A549 (cell line): ENCODE measurements around the gene YPEL4. TPM values are rescaled to one million over a fixed set of nuclear protein-coding genes. Genes with fewer than 3 reads are reported as not detected.
A peak's percentile ranks its signal among the peaks of the same experiment; 100 is the strongest.
"Not testable (repeated sequence)": the region's sequence is repeated elsewhere in the genome, so short reads cannot be mapped to it uniquely, and the experiment has no call there.

Experiments
- ATAC-seq, 2 experiments: fragments of 200-7000 bp in 1 of 2; fragments of >200 bp in 1 of 2; cut with Nextera tagmentation in 1 of 2; cut with Tn5 transposase in 1 of 2; 3 replicates each; pipeline versions ENCODE4 v1.8.0 to v1.9.1; 2018 to 2020; ENCODE audit warnings: mild to moderate bottlenecking in 1 of 2, moderate library complexity in 1 of 2
- CTCF ChIA-PET: fragments of 300-600 bp; sonication (Branson Sonifier 250); formaldehyde crosslinking; extraction: SDS; loops from one replicate; lab custom pipeline; 2021; ENCODE audit warnings: antibody characterized with exemption, inconsistent platforms; lab: Yijun Ruan, JAX
- POLR2A ChIA-PET: fragments of 350-600 bp; formaldehyde crosslinking; extraction: SDS; loops from one replicate; lab custom pipeline; 2021; ENCODE audit warnings: antibody characterized with exemption, inconsistent platforms; lab: Yijun Ruan, JAX
- DNase-seq, 2 experiments: peaks; one replicate each; pipeline versions ENCODE4 v3.0.0 to v3.0.0-alpha.2; 2011 to 2016; ENCODE audit warnings: low read depth in 1 of 2, low spot score in 1 of 2
- FAIRE-seq: peaks from 2 replicates; lab custom pipeline; 2011; peaks lifted over from hg19 to GRCh38; lab: Jason Lieb, UNC
- H3K27ac ChIP-seq, 2 experiments: fragments of >200 bp; sonication (Bioruptor Twin); formaldehyde crosslinking; 3 replicates each; pipeline ENCODE4 v1.5.1; 2016 to 2017
- H3K4me1 ChIP-seq: fragments of >200 bp; sonication (Bioruptor Twin); formaldehyde crosslinking; 3 replicates; pipeline ENCODE4 v1.6.1; 2016
- H3K4me2 ChIP-seq: fragments of >200 bp; sonication (Bioruptor Twin); formaldehyde crosslinking; 3 replicates; pipeline ENCODE4 v1.6.1; 2016
- H3K4me3 ChIP-seq: fragments of >200 bp; sonication (Bioruptor Twin); formaldehyde crosslinking; 3 replicates; pipeline ENCODE4 v1.5.1; 2016
- H3K9me3 ChIP-seq: fragments of >200 bp; sonication (Bioruptor Twin); formaldehyde crosslinking; 3 replicates; pipeline ENCODE4 v1.6.1; 2016
- CBX2 ChIP-seq: fragments of 200-600 bp; sonication (generic); IDR thresholded peaks from 2 replicates; pipeline ENCODE4 v1.6.1; 2016; ENCODE audit warnings: low read depth, mild to moderate bottlenecking, borderline replicate concordance
- CHD2 ChIP-seq: fragments of 150-350 bp; IDR thresholded peaks from 2 replicates; pipeline ENCODE4 v1.6.1; 2014; ENCODE audit warnings: low read length; ENCODE audit not compliant: partially characterized antibody
- CHD4 ChIP-seq: fragments of 200-600 bp; sonication (generic); IDR thresholded peaks from 2 replicates; pipeline ENCODE4 v1.6.1; 2016; ENCODE audit warnings: antibody characterized with exemption, mild to moderate bottlenecking, borderline replicate concordance
- EHF ChIP-seq: fragments of 250-450 bp; sonication (Bioruptor Pico); IDR thresholded peaks from 2 replicates; pipeline ENCODE4 v1.5.0; 2020; ENCODE audit warnings: mild to moderate bottlenecking
- EP300 ChIP-seq, 2 experiments: fragments of >200 bp; sonication (Bioruptor Twin); formaldehyde crosslinking; IDR thresholded peaks; 2 replicates in 1 of 2; 3 replicates in 1 of 2; pipeline ENCODE4 v1.6.1; 2016 to 2017
- HDAC2 ChIP-seq: fragments of 200-600 bp; sonication (generic); IDR thresholded peaks from 2 replicates; pipeline ENCODE4 v1.6.1; 2016
- HOXA7 ChIP-seq: fragments of 250-450 bp; sonication (Bioruptor Pico); IDR thresholded peaks from 2 replicates; pipeline ENCODE4 v1.5.0; 2020; ENCODE audit warnings: mild to moderate bottlenecking, moderate library complexity
- JUNB ChIP-seq: fragments of >200 bp; sonication (Bioruptor Twin); formaldehyde crosslinking; IDR thresholded peaks from 2 replicates; pipeline ENCODE4 v1.6.1; 2016
- MYC ChIP-seq: IDR thresholded peaks from 2 replicates; pipeline ENCODE4 v1.6.1; 2012; ENCODE audit warnings: mild to moderate bottlenecking, inconsistent platforms, low read length, improper control_type of control experiment, borderline replicate concordance
- RARB ChIP-seq: fragments of 250-450 bp; sonication (Bioruptor Pico); IDR thresholded peaks from 2 replicates; pipeline ENCODE4 v1.8.0; 2021; ENCODE audit warnings: mild to moderate bottlenecking, moderate library complexity
- RCOR1 ChIP-seq: fragments of 150-350 bp; IDR thresholded peaks from 2 replicates; pipeline ENCODE4 v1.6.1; 2014; ENCODE audit warnings: antibody characterized with exemption, low read length, low read depth
- RFX5 ChIP-seq: fragments of 450-650 bp; IDR thresholded peaks from 2 replicates; pipeline ENCODE4 v1.7.1; 2014; ENCODE audit warnings: antibody characterized with exemption, mild to moderate bottlenecking, moderate library complexity
- RNF2 ChIP-seq: fragments of 200-600 bp; sonication (generic); IDR thresholded peaks from 2 replicates; pipeline ENCODE4 v1.6.1; 2016; ENCODE audit warnings: low read depth, mild to moderate bottlenecking, antibody characterized with exemption, moderate library complexity, borderline replicate concordance
- SREBF2 ChIP-seq: fragments of 450-650 bp; IDR thresholded peaks from 2 replicates; pipeline ENCODE4 v1.6.1; 2014; ENCODE audit warnings: mild to moderate bottlenecking, moderate library complexity
- ZC3H11A ChIP-seq: fragments of 450-650 bp; IDR thresholded peaks from 2 replicates; pipeline ENCODE4 v1.6.1; 2014; ENCODE audit warnings: antibody characterized with exemption, mild to moderate bottlenecking
- ZNF302 ChIP-seq: fragments of 250-450 bp; sonication (Bioruptor Pico); IDR thresholded peaks from 2 replicates; pipeline ENCODE4 v1.9.0; 2021; ENCODE audit warnings: inconsistent platforms, mild to moderate bottlenecking, moderate library complexity
- WGBS: methylation state at CpG from one replicate; pipeline ENCODE4 v1.1.6; 2017; ENCODE audit errors: missing lambda C conversion rate; 5-methylcytosine and 5-hydroxymethylcytosine counted together
- polyA plus RNA-seq, 4 experiments: library from polyadenylated mRNA; depleted of rRNA in 3 of 4; stranded (reverse); fragments of >200 nt; fragmentation: RNase III in 1 of 4; extraction: RNeasy Plus Mini Kit Qiagen cat#74134 plus additional on column Dnase treatment in 1 of 4; gene quantifications; 2 replicates in 3 of 4; 3 replicates in 1 of 4; pipeline ENCODE4 v1.2.3, GENCODE V29; 2011 to 2017
- TF ChIP-seq, protein P1 (sequence below): fragments of >200 bp; sonication (Bioruptor Twin); formaldehyde crosslinking; IDR thresholded peaks from 3 replicates; pipeline ENCODE4 v1.6.1; 2016
- TF ChIP-seq, protein P2 (sequence below): IDR thresholded peaks from 2 replicates; pipeline ENCODE4 v1.6.1; 2012; ENCODE audit warnings: low read depth, borderline replicate concordance
- TF ChIP-seq, protein P3 (sequence below): fragments of 150-350 bp; IDR thresholded peaks from 2 replicates; pipeline ENCODE4 v1.6.1; 2014; ENCODE audit warnings: low read depth, mild to moderate bottlenecking, low read length

Gene YPEL4
- polyA plus RNA-seq, 2 of the 4 experiments (the other 2 are of a cell fraction): 0.04 to 0.06 TPM

DNA sequence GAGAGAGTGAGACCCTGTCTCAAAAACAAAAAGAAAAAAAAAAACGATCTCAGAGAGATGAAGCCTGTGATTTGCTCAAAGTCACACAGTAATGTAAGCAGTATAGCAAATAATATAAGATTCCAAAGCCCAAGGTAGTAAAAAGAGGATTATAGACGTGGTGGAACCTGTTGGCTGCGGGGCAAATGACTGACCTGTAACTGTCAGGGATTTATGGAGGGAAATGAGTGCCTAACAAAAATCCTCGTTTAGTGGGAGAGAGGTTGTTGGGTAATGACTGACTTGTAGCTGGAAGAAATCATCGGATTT is 7.1 kb upstream of the YPEL4 start:
- Histone ChIP-seq H3K27ac (peak overlapping the region; percentile 63 to 81), H3K4me2 (peak overlapping the region; percentile 86), H3K4me1 (peaks cover 11% of the 10 kb centered on the region; the same call in 1 of the 3 replicates), H3K4me3 (peak overlapping the region; percentile 63), H3K9me3 (no peaks in the 10 kb centered on the region)
- TF ChIP-seq RNF2: no peak
- TF ChIP-seq, protein P1, sequence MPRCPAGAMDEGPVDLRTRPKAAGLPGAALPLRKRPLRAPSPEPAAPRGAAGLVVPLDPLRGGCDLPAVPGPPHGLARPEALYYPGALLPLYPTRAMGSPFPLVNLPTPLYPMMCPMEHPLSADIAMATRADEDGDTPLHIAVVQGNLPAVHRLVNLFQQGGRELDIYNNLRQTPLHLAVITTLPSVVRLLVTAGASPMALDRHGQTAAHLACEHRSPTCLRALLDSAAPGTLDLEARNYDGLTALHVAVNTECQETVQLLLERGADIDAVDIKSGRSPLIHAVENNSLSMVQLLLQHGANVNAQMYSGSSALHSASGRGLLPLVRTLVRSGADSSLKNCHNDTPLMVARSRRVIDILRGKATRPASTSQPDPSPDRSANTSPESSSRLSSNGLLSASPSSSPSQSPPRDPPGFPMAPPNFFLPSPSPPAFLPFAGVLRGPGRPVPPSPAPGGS: no peak
- 18% methylated on average over 5 of the region's 5 CpGs for WGBS
- ATAC-seq (peak in 1 of 2 experiments; percentile 7; a peak in 1 of 6 replicates), DNase-seq (no peak), FAIRE-seq (no peak)
- ChIA-PET CTCF (interaction anchor here (1.0 to 2.1 kb wide), 3 partner anchors 12 to 311 kb away, joined by 4 to 10 read pairs (median 6); no protein-coding TSS in a partner anchor), POLR2A (no interaction called here)

DNA sequence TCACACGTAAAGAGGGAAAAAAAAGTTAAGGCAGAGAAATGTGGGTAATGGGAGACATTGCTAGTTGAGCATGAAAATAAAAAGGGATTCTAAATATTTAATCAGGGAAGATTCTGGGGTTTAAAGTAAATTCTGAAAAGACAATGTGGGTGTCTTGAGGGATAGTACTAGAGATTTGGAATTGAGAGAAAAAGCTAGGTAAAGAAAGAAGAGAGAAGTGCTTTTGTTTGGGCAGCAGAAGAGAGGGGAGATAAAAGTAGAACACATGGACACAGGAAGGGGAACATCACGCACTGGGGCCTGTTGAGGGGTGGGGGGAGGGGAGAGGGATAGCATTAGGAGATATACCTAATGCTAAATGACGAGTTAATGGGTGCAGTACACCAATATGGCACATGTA is 3.5 kb upstream of the YPEL4 start:
- Histone ChIP-seq H3K4me2 (no peak overlapping the region), H3K4me1 (peaks cover 25% of the 10 kb centered on the region), H3K27ac (no peak overlapping the region), H3K9me3 (no peaks in the 10 kb centered on the region), H3K4me3 (no peak overlapping the region)
- POLR2A ChIA-PET: no interaction called here
- 64% methylated on average over 3 of the region's 3 CpGs for WGBS
- TF ChIP-seq JUNB: no peak
- no peak for TF ChIP-seq MYC
- ATAC-seq (no peak), FAIRE-seq (no peak), DNase-seq (no peak)
- CTCF ChIA-PET: interaction anchor here (0.6 to 3.8 kb wide), 7 partner anchors 8 to 126 kb away, joined by 3 to 21 read pairs (median 5); no protein-coding TSS in a partner anchor

DNA sequence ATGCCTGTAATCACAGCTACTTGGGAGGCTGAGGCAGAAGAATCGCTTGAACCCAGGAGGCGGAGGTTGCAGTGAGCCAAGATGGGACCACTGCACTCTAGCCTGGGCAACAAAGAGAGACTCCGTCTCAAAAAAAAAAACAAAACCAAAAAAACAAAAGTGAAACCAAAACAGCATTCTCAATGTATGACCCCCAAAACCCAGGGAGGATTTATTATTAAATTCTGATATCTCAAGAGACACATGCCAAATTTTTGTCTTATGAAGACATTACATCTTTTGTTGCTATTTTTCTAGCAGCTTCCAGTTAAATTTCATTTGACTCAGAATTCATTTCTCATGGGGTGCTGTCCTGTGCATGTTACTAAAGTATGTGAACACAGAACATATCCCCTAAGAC is 3.0 kb upstream of the YPEL4 start:
- ATAC-seq (no peak), FAIRE-seq (no peak), DNase-seq (no peak)
- POLR2A ChIA-PET: no interaction called here
- Histone ChIP-seq H3K4me1 (peaks cover 25% of the 10 kb centered on the region), H3K9me3 (no peaks in the 10 kb centered on the region), H3K4me3 (no peak overlapping the region), H3K27ac (no peak overlapping the region), H3K4me2 (no peak overlapping the region)
- CTCF ChIA-PET: interaction anchor here (0.6 to 3.8 kb wide), 8 partner anchors 8 to 159 kb away, joined by 3 to 21 read pairs (median 5); no protein-coding TSS in a partner anchor
- WGBS: 78% methylated on average over 3 of the region's 3 CpGs
- TF ChIP-seq RCOR1: no peak
- TF ChIP-seq EP300 (IDR thresholded peaks at IDR 0.05): no peak
- no peak for TF ChIP-seq HOXA7 (CRISPR knock-in tag)
- no peak for TF ChIP-seq ZC3H11A
- no peak for TF ChIP-seq RNF2
- no peak for TF ChIP-seq HDAC2
- no peak for TF ChIP-seq SREBF2
- no peak for TF ChIP-seq ZNF302 (CRISPR knock-in tag)
- no peak for TF ChIP-seq RARB
- TF ChIP-seq, protein P2, sequence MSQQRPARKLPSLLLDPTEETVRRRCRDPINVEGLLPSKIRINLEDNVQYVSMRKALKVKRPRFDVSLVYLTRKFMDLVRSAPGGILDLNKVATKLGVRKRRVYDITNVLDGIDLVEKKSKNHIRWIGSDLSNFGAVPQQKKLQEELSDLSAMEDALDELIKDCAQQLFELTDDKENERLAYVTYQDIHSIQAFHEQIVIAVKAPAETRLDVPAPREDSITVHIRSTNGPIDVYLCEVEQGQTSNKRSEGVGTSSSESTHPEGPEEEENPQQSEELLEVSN: no peak
- no peak for TF ChIP-seq CHD4
- TF ChIP-seq CBX2: no peak
- no peak for TF ChIP-seq EHF (CRISPR knock-in tag)
- TF ChIP-seq CHD2: no peak
- no peak for TF ChIP-seq RFX5
- TF ChIP-seq, protein P3, sequence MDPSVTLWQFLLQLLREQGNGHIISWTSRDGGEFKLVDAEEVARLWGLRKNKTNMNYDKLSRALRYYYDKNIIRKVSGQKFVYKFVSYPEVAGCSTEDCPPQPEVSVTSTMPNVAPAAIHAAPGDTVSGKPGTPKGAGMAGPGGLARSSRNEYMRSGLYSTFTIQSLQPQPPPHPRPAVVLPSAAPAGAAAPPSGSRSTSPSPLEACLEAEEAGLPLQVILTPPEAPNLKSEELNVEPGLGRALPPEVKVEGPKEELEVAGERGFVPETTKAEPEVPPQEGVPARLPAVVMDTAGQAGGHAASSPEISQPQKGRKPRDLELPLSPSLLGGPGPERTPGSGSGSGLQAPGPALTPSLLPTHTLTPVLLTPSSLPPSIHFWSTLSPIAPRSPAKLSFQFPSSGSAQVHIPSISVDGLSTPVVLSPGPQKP: no peak

DNA sequence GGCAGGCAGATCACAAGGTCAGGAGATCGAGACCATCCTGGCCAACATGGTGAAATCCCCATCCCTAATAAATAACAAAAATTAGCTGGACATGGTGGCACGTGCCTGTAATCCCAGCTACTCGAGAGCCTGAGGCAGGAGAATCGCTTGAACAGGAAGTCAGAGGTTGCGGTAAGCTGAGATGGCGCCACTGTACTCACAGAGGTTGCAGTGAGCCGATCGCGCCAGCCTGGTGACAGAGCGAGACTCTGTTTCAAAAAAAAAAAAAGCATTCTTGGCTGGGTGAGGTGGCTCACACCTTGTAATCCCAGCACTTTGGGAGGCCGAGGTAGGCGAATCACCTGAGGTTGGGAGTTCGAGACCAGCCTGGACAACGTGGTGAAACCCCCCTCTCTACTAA is 2.5 kb upstream of the YPEL4 start:
- H3K4me3 ChIP-seq, FAIRE-seq, ATAC-seq, POLR2A ChIA-PET, H3K27ac ChIP-seq, H3K9me3 ChIP-seq, DNase-seq, H3K4me2 ChIP-seq: not testable (repeated sequence)
- CTCF ChIA-PET: interaction anchor here (0.7 to 3.8 kb wide), 8 partner anchors 7 to 195 kb away, joined by 3 to 21 read pairs (median 6); partner anchors contain the start of gene UBE2L6
- peaks cover 25% of the 10 kb centered on the region for H3K4me1 ChIP-seq
- WGBS: 69% methylated on average over 14 of the region's 14 CpGs
